SK-N-MC (cell line): ENCODE data around the gene SF1.

Source experiments
- EZH2 ChIP-seq: fragments of 200-600 bp; sonication (generic); IDR thresholded peaks from one replicate; pipeline ENCODE4 v1.6.1; 2017; ENCODE audit warnings: antibody characterized with exemption
- POLR2AphosphoS5 ChIP-seq: IDR thresholded peaks from 2 replicates; pipeline ENCODE4 v1.6.1; 2012; ENCODE audit warnings: mild to moderate bottlenecking, low read depth, low read length, borderline replicate concordance

GRCh38 chr11:64799256-64799622 lies 20.9 kb upstream of the SF1 start:
- TF ChIP-seq POLR2AphosphoS5 (no peak), EZH2 (no peak)
